Effector memory CD4-positive, alpha-beta T cell (primary cell): Measurements from ENCODE around the gene AKAP5.

Source experiments
- DNase-seq, 3 donors: peaks; one replicate each; pipeline ENCODE4 v3.0.0-alpha.2; 2020
- H3K27ac ChIP-seq: 2 replicates; pipeline ENCODE4 v1.7.0; 2013; ENCODE audit warnings: mild to moderate bottlenecking, low read length, moderate library complexity; ENCODE audit not compliant: insufficient read depth, poor library complexity, severe bottlenecking
- H3K27me3 ChIP-seq: replicated peaks from 2 replicates; pipeline ENCODE4 v1.7.0; 2013; ENCODE audit warnings: mild to moderate bottlenecking, low read length; ENCODE audit not compliant: insufficient read depth, control insufficient read depth, poor library complexity, severe bottlenecking
- H3K36me3 ChIP-seq: 2 replicates; pipeline ENCODE4 v1.7.0; 2013; ENCODE audit warnings: mild to moderate bottlenecking, low read length, moderate library complexity; ENCODE audit not compliant: control insufficient read depth, insufficient read depth
- H3K4me1 ChIP-seq: 2 replicates; pipeline ENCODE4 v1.7.0; 2013; ENCODE audit warnings: low read length, mild to moderate bottlenecking; ENCODE audit not compliant: control insufficient read depth, insufficient read depth, poor library complexity, severe bottlenecking
- H3K4me3 ChIP-seq: 2 replicates; pipeline ENCODE4 v1.7.0; 2013; ENCODE audit warnings: low read length, low read depth, mild to moderate bottlenecking; ENCODE audit not compliant: insufficient read depth, poor library complexity, severe bottlenecking
- H3K9me3 ChIP-seq: 2 replicates; pipeline ENCODE4 v1.7.0; 2013; ENCODE audit warnings: mild to moderate bottlenecking, low read length, moderate library complexity; ENCODE audit not compliant: control insufficient read depth

AKAP5 gene

DNA sequence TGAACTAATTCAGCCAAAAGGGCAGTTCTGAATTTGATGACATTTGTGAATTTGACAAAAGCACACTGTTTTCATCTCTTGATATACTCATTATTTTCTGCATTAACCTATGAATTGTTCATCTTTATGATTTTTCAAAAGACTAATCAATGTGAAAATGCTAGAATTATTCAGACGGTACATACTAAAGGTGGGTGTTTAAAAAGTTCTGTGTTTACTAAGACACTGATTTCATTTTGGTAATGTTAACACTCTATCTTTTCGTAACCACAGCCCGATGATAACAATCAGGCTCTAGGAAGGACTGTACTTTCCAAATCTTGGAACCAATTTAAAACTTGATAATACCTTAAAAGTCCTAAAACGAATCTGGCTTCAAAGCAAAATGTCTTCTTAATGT is 9.4 kb downstream of the AKAP5 start:
- no peak overlapping the region for H3K4me3 ChIP-seq
- no peaks in the 10 kb centered on the region for H3K36me3 ChIP-seq
- DNase-seq: no peak
- H3K27ac ChIP-seq: no peak overlapping the region
- H3K4me1 ChIP-seq: no peaks in the 10 kb centered on the region
- no peaks in the 10 kb centered on the region for H3K9me3 ChIP-seq
- no peaks in the 10 kb centered on the region for H3K27me3 ChIP-seq

DNA sequence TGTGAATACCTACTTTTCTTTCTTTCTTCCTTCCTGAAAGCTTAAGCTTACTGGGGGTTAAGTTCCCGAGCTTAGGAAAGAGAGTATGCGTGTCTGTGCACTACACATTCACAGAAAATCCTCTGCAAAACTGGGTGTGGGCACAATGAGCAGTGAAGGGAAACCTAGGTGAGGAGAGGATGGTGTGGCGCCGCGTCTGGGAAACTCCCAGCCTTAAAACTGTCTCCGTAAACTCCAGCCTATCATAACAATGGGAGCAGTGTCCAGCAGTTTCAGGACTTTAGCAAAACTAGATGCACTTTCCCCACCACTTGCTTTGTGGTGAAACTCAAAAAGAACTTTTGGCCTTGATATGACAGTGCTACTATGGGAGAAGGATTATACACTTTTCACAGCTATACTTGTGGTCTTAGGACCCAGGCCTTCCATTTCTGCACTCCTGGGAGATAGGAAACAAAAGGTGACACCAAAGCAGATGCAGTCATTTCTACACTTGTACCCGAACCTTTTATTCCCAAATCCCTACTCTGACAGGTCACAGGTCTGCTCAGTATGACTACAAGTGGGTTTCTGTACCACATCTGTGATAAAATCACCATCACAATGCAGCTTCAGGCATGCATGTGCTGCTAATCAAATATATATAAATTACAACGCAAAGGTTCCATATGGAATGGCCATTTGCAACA is 10.4 kb downstream of the AKAP5 start:
- no peak overlapping the region for H3K27ac ChIP-seq
- no peaks in the 10 kb centered on the region for H3K4me1 ChIP-seq
- H3K9me3 ChIP-seq: no peaks in the 10 kb centered on the region
- no peak for DNase-seq
- no peaks in the 10 kb centered on the region for H3K36me3 ChIP-seq
- H3K27me3 ChIP-seq: no peaks in the 10 kb centered on the region
- no peak overlapping the region for H3K4me3 ChIP-seq

- no peaks in the 10 kb centered on the region for H3K9me3 ChIP-seq
- H3K27ac ChIP-seq: no peak overlapping the region
- no peaks in the 10 kb centered on the region for H3K36me3 ChIP-seq
- no peak for DNase-seq
- no peak overlapping the region for H3K4me3 ChIP-seq
- no peaks in the 10 kb centered on the region for H3K4me1 ChIP-seq
- H3K27me3 ChIP-seq: no peaks in the 10 kb centered on the region
Measured at GRCh38 chr14:64476438-64476837, 11.1 kb downstream of the AKAP5 start.

- Histone ChIP-seq H3K9me3 (no peaks in the 10 kb centered on the region), H3K27ac (no peak overlapping the region), H3K36me3 (peaks cover under 1% of the 10 kb centered on the region), H3K4me1 (no peaks in the 10 kb centered on the region), H3K27me3 (no peaks in the 10 kb centered on the region), H3K4me3 (no peak overlapping the region)
- no peak for DNase-seq
Measured at GRCh38 chr14:64478634-64479250, 13.4 kb downstream of the AKAP5 start.

DNA sequence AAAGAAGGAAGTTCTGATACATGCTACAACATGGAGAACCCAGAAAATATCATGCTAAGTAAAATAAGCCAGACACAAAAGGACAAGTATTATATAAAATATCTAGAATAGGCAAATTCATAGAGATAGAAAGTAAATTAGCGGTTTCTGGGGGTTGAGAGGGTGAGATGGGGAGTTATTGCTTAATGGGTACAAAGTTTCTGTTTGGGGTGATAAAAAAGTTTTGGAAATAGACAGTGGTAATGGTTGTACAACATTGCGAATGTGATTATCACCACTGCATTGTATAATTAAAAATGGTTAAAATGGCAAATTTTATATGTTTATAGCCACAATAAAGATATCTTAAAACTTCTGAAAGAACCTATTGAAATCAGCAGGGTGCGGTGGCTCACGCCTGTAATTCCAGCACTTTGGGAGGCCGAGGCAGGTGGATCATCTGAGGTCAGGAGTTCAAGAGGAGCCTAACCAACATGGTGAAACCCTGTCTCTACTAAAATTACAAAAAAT is 23.3 kb downstream of the AKAP5 start:
- Histone ChIP-seq H3K4me3 (no peak overlapping the region), H3K27ac (no peak overlapping the region), H3K36me3 (peaks cover 38% of the 10 kb centered on the region), H3K4me1 (no peaks in the 10 kb centered on the region), H3K27me3 (no peaks in the 10 kb centered on the region), H3K9me3 (no peaks in the 10 kb centered on the region)
- no peak for DNase-seq

DNA sequence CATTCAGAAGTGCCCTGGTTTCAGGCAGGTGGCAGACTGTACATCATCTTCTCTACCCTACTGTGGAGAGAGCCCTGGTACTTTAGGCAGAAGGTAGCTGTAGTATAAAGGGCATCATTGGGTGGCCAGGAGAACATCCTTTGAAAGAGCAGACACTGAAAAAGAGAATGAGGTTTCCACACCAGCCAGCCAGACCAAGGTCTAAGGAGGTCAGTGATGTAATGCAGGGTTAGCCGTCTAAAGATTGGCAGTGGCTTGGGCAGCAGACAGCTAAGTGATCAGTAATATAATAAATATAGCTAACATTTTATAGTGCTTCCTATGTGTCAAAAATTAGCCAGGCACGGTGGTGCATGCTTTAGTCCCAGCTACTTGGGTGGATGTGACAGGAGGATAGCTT is 26.3 kb downstream of the AKAP5 start:
- Histone ChIP-seq H3K27me3 (no peaks in the 10 kb centered on the region), H3K27ac (no peak overlapping the region), H3K4me1 (peaks cover under 1% of the 10 kb centered on the region), H3K36me3 (peaks cover 30% of the 10 kb centered on the region), H3K4me3 (no peak overlapping the region), H3K9me3 (no peaks in the 10 kb centered on the region)
- no peak for DNase-seq

DNA sequence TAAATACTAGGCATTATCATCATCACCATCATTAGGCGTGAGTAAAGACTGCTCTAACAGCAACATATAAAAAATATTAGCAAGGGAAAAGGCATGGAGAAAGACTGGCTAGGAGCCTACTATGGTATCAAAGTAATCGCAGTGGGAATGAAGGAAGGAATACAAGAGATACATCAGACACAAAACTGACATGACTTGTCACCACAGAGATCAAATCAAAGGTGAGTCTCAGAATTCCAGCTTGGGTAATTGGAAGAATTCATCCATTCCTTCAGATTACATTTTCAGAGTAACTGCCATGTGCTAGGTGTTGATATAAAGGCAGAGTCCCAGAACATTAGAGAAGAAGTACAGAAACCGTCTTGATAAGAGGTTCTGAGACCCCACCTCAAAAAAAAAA is 28.2 kb downstream of the AKAP5 start:
- no peaks in the 10 kb centered on the region for H3K27me3 ChIP-seq
- no peak overlapping the region for H3K27ac ChIP-seq
- peaks cover 13% of the 10 kb centered on the region for H3K4me1 ChIP-seq
- H3K4me3 ChIP-seq: no peak overlapping the region
- peaks cover 15% of the 10 kb centered on the region for H3K36me3 ChIP-seq
- no peak for DNase-seq
- H3K9me3 ChIP-seq: no peaks in the 10 kb centered on the region

DNA sequence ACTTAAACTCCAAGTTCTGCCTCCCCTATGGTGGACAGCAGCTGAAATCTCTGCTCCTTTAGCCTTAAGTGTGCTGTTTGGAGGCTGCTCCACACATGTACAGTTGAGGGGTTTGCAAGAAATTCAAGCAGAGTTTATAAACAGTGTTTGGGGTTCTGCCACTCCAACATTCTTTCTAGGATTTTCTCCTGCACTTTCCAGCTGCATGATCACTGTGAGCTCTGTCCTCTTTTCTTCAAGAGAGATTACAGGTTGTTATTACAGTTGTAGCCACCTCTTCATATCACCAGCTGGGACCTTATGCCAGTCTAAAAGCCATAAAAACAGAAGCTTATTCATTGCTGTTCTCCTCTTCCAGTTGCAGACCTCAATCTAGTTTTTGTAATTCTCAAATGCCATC is 30.0 kb downstream of the AKAP5 start:
- H3K4me1 ChIP-seq: peaks cover 26% of the 10 kb centered on the region
- no peaks in the 10 kb centered on the region for H3K27me3 ChIP-seq
- H3K4me3 ChIP-seq: no peak overlapping the region
- H3K9me3 ChIP-seq: no peaks in the 10 kb centered on the region
- H3K36me3 ChIP-seq: peaks cover 9% of the 10 kb centered on the region
- DNase-seq: no peak
- H3K27ac ChIP-seq: no peak overlapping the region

GRCh38 chr14:64496764-64497163 is 31.5 kb downstream of the AKAP5 start:
- H3K4me1 ChIP-seq: peaks cover 32% of the 10 kb centered on the region
- peak overlapping the region; percentile 12 for H3K27ac ChIP-seq
- H3K4me3 ChIP-seq: no peak overlapping the region
- H3K9me3 ChIP-seq: no peaks in the 10 kb centered on the region
- H3K27me3 ChIP-seq: no peaks in the 10 kb centered on the region
- DNase-seq: no peak
- H3K36me3 ChIP-seq: peaks cover 6% of the 10 kb centered on the region

DNA sequence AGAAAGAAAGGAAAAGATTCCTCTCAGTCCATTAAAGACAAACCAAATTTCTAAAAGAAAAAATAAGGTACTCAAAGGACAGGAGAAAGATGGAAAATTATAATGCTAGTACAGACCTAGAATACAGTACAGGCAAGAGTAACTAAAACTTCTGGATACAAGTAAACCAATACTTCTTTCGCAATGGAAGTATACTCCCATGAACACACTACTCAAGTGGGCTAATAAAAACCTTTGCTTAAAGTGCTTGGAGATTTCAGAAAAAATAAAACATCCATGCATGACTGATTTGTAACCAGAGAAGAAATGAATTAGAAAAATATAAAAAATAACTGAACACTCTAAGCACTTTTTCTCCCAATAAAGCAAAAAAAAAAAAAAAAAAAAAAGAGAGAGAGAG is 34.8 kb downstream of the AKAP5 start:
- Histone ChIP-seq H3K4me1 (peaks cover 42% of the 10 kb centered on the region), H3K27ac (peak overlapping the region; percentile 100), H3K4me3 (peak overlapping the region; percentile 28), H3K9me3 (no peaks in the 10 kb centered on the region), H3K27me3 (no peaks in the 10 kb centered on the region), H3K36me3 (peaks cover 4% of the 10 kb centered on the region)
- DNase-seq: no peak
